Mesodermal cell (in vitro differentiated cells): ENCODE results near the gene CBFA2T3.

Experiments used
- H3K27ac ChIP-seq: 2 replicates; pipeline ENCODE4 v1.7.0; 2013; ENCODE audit warnings: mild to moderate bottlenecking, low read depth, low read length, moderate library complexity; ENCODE audit not compliant: severe bottlenecking
- H3K36me3 ChIP-seq: 2 replicates; pipeline ENCODE4 v1.7.1; 2013; ENCODE audit warnings: mild to moderate bottlenecking, low read length, moderate library complexity; ENCODE audit not compliant: control insufficient read depth, insufficient read depth
- H3K4me1 ChIP-seq: one replicate; pipeline ENCODE4 v1.7.1; 2013; ENCODE audit warnings: mild to moderate bottlenecking, low read length; ENCODE audit not compliant: insufficient read depth, control insufficient read depth, poor library complexity, severe bottlenecking
- H3K4me3 ChIP-seq: 2 replicates; pipeline ENCODE4 v1.7.0; 2013; ENCODE audit warnings: low read length, control low read depth, mild to moderate bottlenecking; ENCODE audit not compliant: insufficient read depth, poor library complexity, severe bottlenecking; ENCODE audit errors: extremely low read depth
- H3K9me3 ChIP-seq: 2 replicates; pipeline ENCODE4 v1.7.1; 2013; ENCODE audit warnings: mild to moderate bottlenecking, low read length, moderate library complexity; ENCODE audit not compliant: control insufficient read depth
- WGBS, 2 experiments: methylation state at CpG; one replicate each; pipeline ENCODE4 v1.1.5; 2013; ENCODE audit warnings: missing lambda C conversion rate in 2 of 2; ENCODE audit not compliant: insufficient coverage in 2 of 2; 5-methylcytosine and 5-hydroxymethylcytosine counted together

Gene CBFA2T3

GRCh38 chr16:88917915-88918627, 58.9 kb downstream of the CBFA2T3 start:
- Histone ChIP-seq H3K4me1 (peaks cover 4% of the 10 kb centered on the region), H3K9me3 (peaks cover 14% of the 10 kb centered on the region), H3K4me3 (no peak overlapping the region), H3K36me3 (no peaks in the 10 kb centered on the region), H3K27ac (no peak overlapping the region)
- 92 to 93% methylated on average over 13 to 19 of the region's 19 CpGs for WGBS, 2 experiments

GRCh38 chr16:88917146-88917914, 59.7 kb downstream of the CBFA2T3 start:
- Histone ChIP-seq H3K9me3 (peaks cover 15% of the 10 kb centered on the region), H3K27ac (no peak overlapping the region), H3K36me3 (no peaks in the 10 kb centered on the region), H3K4me3 (no peak overlapping the region), H3K4me1 (peaks cover 4% of the 10 kb centered on the region)
- WGBS, 2 experiments: 64 to 66% methylated on average over 30 of the region's 30 CpGs

DNA sequence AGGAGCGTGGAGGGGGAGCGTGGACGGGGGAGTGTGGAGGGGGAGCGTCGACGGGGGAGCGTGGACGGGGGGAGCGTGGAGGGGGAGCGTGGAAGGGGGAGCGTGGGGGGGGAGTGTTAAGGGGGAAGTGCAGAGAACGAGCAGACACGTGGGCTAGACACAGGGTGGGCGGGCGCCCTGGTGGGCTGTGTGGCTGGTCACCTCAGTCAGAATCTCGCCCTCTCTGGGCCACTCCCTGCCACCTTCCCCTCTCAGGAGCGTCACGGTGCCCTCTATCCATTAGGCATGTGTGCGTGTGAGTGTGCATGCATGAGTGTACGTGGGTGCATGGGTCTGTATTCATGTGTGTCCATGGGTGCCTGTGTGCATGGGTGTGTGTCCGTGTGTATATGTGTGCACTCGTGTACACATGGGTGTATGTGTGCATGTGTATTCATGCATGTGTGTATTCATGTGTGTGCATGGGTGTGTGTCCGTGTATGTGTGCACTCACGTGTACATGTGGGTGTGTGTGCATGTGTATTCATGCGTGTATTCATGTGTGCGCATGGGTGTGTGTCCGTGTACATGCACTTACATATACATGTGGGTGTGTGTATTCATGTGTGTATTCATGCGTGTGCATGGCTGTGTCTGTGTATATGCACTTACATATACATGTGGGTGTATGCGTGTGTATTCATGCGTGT, 61.2 kb downstream of the CBFA2T3 start:
- Histone ChIP-seq H3K4me3 (no peak overlapping the region), H3K4me1 (peaks cover 4% of the 10 kb centered on the region), H3K9me3 (peaks cover 15% of the 10 kb centered on the region), H3K36me3 (no peaks in the 10 kb centered on the region), H3K27ac (no peak overlapping the region)
- WGBS, 2 experiments: 81 to 91% methylated on average over 8 to 15 of the region's 30 CpGs

GRCh38 chr16:88914750-88915368, 62.1 kb downstream of the CBFA2T3 start:
- H3K27ac ChIP-seq: no peak overlapping the region
- WGBS, 2 experiments: 79 to 86% methylated on average over 4 to 5 of the region's 20 CpGs

GRCh38 chr16:88913870-88914269, 63.1 kb downstream of the CBFA2T3 start:
- H3K27ac ChIP-seq: no peak overlapping the region
- H3K4me3 ChIP-seq: no peak overlapping the region
- WGBS, 2 experiments: 88 to 94% methylated on average over 10 to 12 of the region's 13 CpGs
- peaks cover 8% of the 10 kb centered on the region for H3K9me3 ChIP-seq
- H3K36me3 ChIP-seq: no peaks in the 10 kb centered on the region
- H3K4me1 ChIP-seq: peaks cover 4% of the 10 kb centered on the region

More at GRCh38 chr16:88914750-88915368, 62.1 kb downstream of the CBFA2T3 start:
- Histone ChIP-seq H3K4me3 (no peak overlapping the region), H3K4me1 (peaks cover 4% of the 10 kb centered on the region), H3K36me3 (no peaks in the 10 kb centered on the region), H3K9me3 (peaks cover 15% of the 10 kb centered on the region)

DNA sequence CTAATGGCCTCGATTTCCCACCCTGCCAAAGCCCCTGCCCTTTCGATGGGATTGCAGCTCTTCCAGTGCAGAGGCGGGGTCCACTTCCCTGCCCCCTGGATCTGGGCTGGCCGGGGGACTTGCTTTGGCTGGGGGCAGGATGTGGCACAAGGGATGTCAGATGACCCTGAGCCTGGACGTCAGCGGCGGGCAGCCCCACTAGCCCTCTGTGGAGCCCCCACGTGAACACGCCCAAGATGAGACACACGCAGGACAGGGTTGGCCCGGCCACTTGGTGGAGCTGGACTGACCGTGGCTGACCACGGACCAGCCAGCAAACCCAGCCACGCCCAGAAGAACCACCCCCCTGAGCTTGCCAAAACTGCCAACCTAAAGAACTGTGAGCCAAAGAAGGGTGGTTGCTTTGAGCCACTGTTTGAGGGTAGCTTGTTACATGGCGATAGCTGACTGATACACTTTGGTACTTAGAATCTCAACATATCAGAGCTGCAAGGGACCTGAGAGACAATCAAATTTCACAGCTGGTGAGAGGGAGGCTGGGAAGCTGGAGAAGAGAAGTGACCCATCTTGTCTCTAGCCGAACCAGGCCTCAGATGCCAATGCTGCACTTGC, 63.9 kb downstream of the CBFA2T3 start:
- Histone ChIP-seq H3K4me1 (peaks cover 4% of the 10 kb centered on the region), H3K4me3 (no peak overlapping the region), H3K9me3 (peaks cover 8% of the 10 kb centered on the region), H3K36me3 (no peaks in the 10 kb centered on the region), H3K27ac (no peak overlapping the region)
- 84 to 91% methylated on average over 4 to 15 of the region's 16 CpGs for WGBS, 2 experiments

DNA sequence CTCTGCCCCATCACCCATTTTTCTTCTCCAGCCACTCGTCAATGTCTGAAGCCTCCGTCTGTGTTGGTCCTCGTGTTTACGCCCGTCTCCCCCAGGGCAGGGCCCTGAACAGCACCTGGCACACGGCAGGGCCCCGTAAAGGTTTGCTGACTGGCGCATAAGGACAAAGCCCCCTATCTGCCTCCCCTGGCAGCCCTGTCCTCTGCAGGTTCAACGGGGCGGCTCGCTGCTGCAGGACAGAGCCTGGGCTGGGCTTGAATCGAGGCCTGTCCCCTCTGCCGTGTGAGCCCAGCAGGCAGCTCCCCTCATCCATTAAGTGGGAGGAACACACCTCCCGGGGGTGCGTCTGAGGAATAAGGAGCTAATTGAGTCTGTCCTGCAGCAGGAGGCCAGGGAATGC, 64.5 kb downstream of the CBFA2T3 start:
- no peaks in the 10 kb centered on the region for H3K36me3 ChIP-seq
- 83 to 85% methylated on average over 14 to 15 of the region's 15 CpGs for WGBS, 2 experiments
- no peak overlapping the region for H3K27ac ChIP-seq
- H3K4me1 ChIP-seq: no peaks in the 10 kb centered on the region
- no peak overlapping the region for H3K4me3 ChIP-seq
- H3K9me3 ChIP-seq: peaks cover 8% of the 10 kb centered on the region

DNA sequence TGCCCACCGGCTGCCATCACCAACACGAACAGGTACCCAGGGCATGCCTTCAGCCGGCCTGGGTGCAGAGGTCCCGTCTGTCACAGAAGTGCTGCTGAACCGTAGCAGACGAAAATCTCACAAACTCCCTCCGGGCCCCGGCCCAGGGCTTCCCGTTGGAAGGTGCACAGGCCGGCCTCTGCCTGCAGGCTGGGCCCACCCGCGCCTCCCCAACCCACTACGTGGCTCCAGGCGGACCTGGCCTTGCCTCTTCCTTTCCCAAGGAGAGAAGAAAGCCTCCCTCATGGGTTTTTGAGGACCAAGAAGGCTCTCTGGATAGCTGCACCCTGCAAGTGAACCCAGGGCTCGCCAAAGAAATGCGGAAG, 65.1 kb downstream of the CBFA2T3 start:
- no peak overlapping the region for H3K27ac ChIP-seq
- H3K4me3 ChIP-seq: no peak overlapping the region
- no peaks in the 10 kb centered on the region for H3K36me3 ChIP-seq
- H3K9me3 ChIP-seq: peaks cover 8% of the 10 kb centered on the region
- 80 to 92% methylated on average over 12 to 14 of the region's 16 CpGs for WGBS, 2 experiments
- no peaks in the 10 kb centered on the region for H3K4me1 ChIP-seq

GRCh38 chr16:88911136-88911945, 65.7 kb downstream of the CBFA2T3 start:
- Histone ChIP-seq H3K4me3 (no peak overlapping the region), H3K9me3 (peaks cover 8% of the 10 kb centered on the region), H3K27ac (no peak overlapping the region), H3K36me3 (no peaks in the 10 kb centered on the region), H3K4me1 (no peaks in the 10 kb centered on the region)
- 88 to 93% methylated on average over 29 to 34 of the region's 36 CpGs for WGBS, 2 experiments
